ENCODE data around the gene TMEM39B.
"Not testable (repeated sequence)": the region's sequence is repeated elsewhere in the genome, so short reads cannot be mapped to it uniquely, and the experiment has no call there.

The TMEM39B gene

GRCh38 chr1:32111789-32112188, 39.0 kb downstream of the TMEM39B start:
- CTCF ChIA-PET, result interaction anchor here (0.6 to 0.8 kb wide), 2 partner anchors 11 to 16 kb away, joined by 3 read pairs; no protein-coding TSS in a partner anchor
- H3K27ac Mint-ChIP-seq, result peak overlapping the region; percentile 11
- no peaks in the 10 kb centered on the region for H3K27me3 Mint-ChIP-seq
- no peaks in the 10 kb centered on the region for H3K9me3 Mint-ChIP-seq
- peaks cover 63% of the 10 kb centered on the region for H3K4me1 Mint-ChIP-seq
- H3K4me3 Mint-ChIP-seq, result no peak overlapping the region
- no peak for DNase-seq
- H3K36me3 Mint-ChIP-seq, result peaks cover 15% of the 10 kb centered on the region

DNA sequence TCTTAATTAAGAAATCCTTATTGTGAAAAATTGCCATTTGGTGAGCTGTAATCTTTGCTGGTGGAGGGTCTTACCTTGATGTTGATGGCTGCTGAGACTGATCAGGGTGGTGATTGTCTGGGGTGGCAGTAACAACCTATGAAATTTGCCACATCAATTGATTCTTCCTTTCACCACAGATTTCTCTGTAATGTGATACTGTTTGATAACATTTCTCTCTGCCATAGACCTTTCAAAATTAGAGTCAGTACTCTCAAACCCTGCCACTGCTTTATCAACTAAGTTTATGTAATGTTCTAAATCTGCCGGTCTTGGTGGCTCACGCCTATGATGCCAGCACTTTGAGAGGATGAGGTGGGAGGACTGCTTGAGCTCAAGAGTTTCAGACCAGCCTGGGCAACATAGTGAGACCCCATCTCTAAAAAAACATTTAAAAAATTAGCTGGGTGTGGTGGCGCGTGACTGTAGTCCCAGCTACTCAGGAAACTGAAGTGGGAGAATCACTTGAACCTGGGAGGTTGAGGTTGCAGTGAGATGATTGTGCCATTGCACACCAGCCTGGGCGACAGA, 40.2 kb downstream of the TMEM39B start:
- H3K36me3 Mint-ChIP-seq, result peaks cover 14% of the 10 kb centered on the region
- peak; percentile 26 for DNase-seq
- peak overlapping the region; percentile 73 for H3K27ac Mint-ChIP-seq
- no peaks in the 10 kb centered on the region for H3K27me3 Mint-ChIP-seq
- H3K9me3 Mint-ChIP-seq, result no peaks in the 10 kb centered on the region
- H3K4me1 Mint-ChIP-seq, result peaks cover 58% of the 10 kb centered on the region
- CTCF ChIA-PET, result interaction anchor here (0.8 to 1.2 kb wide), 2 partner anchors 15 to 136 kb away, joined by 3 read pairs; no protein-coding TSS in a partner anchor
- H3K4me3 Mint-ChIP-seq, result no peak overlapping the region

GRCh38 chr1:32113436-32113835, 40.7 kb downstream of the TMEM39B start:
- Mint-ChIP-seq H3K4me3 (peak overlapping the region; percentile 21), H3K27ac (peak overlapping the region; percentile 49), H3K36me3 (peaks cover 12% of the 10 kb centered on the region), H3K4me1 (peaks cover 60% of the 10 kb centered on the region)
- DNase-seq, H3K9me3 Mint-ChIP-seq, H3K27me3 Mint-ChIP-seq: not testable (repeated sequence)
- CTCF ChIA-PET, result interaction anchor here (1.2 kb wide), 1 partner anchor 135 kb away, joined by 3 read pairs; no protein-coding TSS in a partner anchor

- CTCF ChIA-PET, result no interaction called here
These were observed 41.7 kb downstream of the TMEM39B start for GRCh38 chr1:32114420-32114819.

GRCh38 chr1:32115496-32115895, 42.8 kb downstream of the TMEM39B start:
- H3K4me1 Mint-ChIP-seq, result peaks cover 46% of the 10 kb centered on the region
- no peaks in the 10 kb centered on the region for H3K27me3 Mint-ChIP-seq
- CTCF ChIA-PET, result no interaction called here
- H3K4me3 Mint-ChIP-seq, result no peak overlapping the region
- H3K36me3 Mint-ChIP-seq, result peaks cover 7% of the 10 kb centered on the region
- no peak for DNase-seq
- no peaks in the 10 kb centered on the region for H3K9me3 Mint-ChIP-seq
- H3K27ac Mint-ChIP-seq, result no peak overlapping the region

More at GRCh38 chr1:32114420-32114819, 41.7 kb downstream of the TMEM39B start:
- no peak for DNase-seq
- H3K9me3 Mint-ChIP-seq, result no peaks in the 10 kb centered on the region
- peaks cover 9% of the 10 kb centered on the region for H3K36me3 Mint-ChIP-seq
- peaks cover 57% of the 10 kb centered on the region for H3K4me1 Mint-ChIP-seq
- H3K27ac Mint-ChIP-seq, result no peak overlapping the region
- H3K27me3 Mint-ChIP-seq, result no peaks in the 10 kb centered on the region
- no peak overlapping the region for H3K4me3 Mint-ChIP-seq

DNA sequence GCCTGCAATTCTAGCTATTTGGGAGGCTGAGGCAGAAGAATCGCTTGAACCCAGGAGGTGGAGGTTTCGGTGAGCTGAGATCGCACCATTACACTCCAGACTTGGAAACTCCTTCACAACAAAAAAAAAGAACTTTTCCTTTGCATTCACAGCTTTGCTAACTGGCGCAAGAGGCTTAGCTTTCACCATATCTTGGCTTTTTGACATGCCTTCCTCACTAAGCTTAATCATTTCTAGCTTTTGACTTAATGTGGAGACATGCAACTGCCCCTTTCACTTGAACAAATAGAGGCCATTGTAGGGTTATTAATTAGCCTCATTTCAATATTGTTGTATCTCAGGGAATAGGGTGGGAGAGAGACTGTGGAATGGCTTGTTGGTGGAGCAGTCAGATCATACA, 43.8 kb downstream of the TMEM39B start:
- DNase-seq, result no peak
- Mint-ChIP-seq H3K4me1 (peaks cover 43% of the 10 kb centered on the region), H3K9me3 (no peaks in the 10 kb centered on the region), H3K36me3 (peaks cover 6% of the 10 kb centered on the region), H3K4me3 (no peak overlapping the region), H3K27me3 (no peaks in the 10 kb centered on the region), H3K27ac (no peak overlapping the region)
- CTCF ChIA-PET, result no interaction called here

DNA sequence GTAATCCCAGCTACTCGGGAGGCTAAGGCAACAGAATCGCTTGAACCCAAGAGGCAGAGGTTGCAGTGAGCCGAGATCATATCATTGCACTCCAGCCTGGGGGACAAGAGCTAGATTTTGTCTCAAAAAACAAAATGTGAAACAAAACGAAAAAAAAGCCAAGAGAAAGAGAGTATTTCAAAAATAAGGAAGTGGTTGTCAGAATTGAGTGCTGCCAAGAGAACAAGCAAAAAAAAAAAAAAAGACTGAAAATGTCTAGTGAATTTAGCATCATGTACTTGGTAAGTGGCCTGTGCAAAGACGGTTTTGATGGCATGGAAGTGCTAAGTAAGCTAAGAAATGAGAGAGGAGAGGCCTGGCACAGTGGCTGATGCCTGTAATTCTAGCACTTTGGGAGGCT, 49.4 kb downstream of the TMEM39B start:
- CTCF ChIA-PET, result interaction anchor here (0.7 to 1.3 kb wide), 2 partner anchors 10 to 13 kb away, joined by 3 read pairs; no protein-coding TSS in a partner anchor
- Mint-ChIP-seq H3K4me3 (no peak overlapping the region), H3K4me1 (peaks cover 32% of the 10 kb centered on the region)

DNA sequence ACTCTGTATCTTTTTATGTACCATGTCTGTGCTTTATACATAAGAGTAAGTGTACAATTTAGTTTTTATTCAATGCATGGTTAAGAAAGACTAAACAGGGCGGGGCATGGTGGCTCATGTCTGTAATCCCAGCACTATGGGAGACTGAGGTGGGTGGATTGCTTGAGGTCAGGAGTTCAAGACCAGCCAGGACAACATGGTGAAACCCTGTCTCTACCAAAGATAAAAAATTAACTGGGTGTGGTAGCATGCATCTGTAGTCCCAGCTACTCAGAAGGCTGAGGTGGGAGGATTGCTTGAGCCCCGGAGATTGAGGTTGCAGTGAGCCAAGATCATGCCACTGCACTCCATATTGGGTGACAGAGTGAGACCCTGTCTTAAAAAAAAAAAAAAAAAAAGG, 50.6 kb downstream of the TMEM39B start:
- H3K4me3 Mint-ChIP-seq, H3K27ac Mint-ChIP-seq, H3K27me3 Mint-ChIP-seq, H3K9me3 Mint-ChIP-seq, DNase-seq, CTCF ChIA-PET: not testable (repeated sequence)
- Mint-ChIP-seq H3K36me3 (peaks cover 14% of the 10 kb centered on the region), H3K4me1 (peaks cover 35% of the 10 kb centered on the region)

More for the DNA sequence above, 49.4 kb downstream of the TMEM39B start:
- Mint-ChIP-seq H3K27me3 (no peaks in the 10 kb centered on the region), H3K36me3 (peaks cover 12% of the 10 kb centered on the region), H3K9me3 (no peaks in the 10 kb centered on the region), H3K27ac (peak overlapping the region; percentile 28)
- DNase-seq, result no peak

GRCh38 chr1:32125313-32125712, 52.6 kb downstream of the TMEM39B start:
- Mint-ChIP-seq H3K4me1 (peaks cover 45% of the 10 kb centered on the region), H3K9me3 (no peaks in the 10 kb centered on the region), H3K27ac (no peak overlapping the region), H3K4me3 (no peak overlapping the region), H3K27me3 (no peaks in the 10 kb centered on the region), H3K36me3 (peaks cover 16% of the 10 kb centered on the region)
- CTCF ChIA-PET, result interaction anchor here (0.8 kb wide), 1 partner anchor 17 kb away, joined by 4 read pairs; no protein-coding TSS in a partner anchor
- DNase-seq, result no peak

DNA sequence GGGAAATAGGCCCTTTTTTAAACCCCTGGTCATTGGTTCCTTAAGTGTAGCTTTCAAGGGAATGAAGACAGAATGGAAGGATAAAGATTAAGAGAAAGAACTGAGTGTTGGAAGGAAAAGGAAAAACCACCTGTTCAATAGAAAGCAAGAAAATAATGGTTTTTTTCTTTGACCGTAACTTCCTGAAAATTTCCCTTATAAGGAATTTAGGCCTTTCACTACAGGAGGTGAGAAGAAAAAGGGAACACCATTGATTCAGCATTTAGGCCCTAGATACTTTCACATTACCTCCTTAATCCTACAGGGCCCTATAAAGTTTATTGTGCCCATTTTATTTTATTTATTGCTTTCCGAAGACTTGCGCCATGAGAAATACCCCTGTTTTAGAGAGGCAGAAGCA, 54.0 kb downstream of the TMEM39B start:
- CTCF ChIA-PET, result interaction anchor here (0.6 to 2.2 kb wide), 2 partner anchors 8 to 202 kb away, joined by 3 to 10 read pairs; no protein-coding TSS in a partner anchor
- H3K9me3 Mint-ChIP-seq, result no peaks in the 10 kb centered on the region
- H3K4me3 Mint-ChIP-seq, result no peak overlapping the region
- no peak for DNase-seq
- H3K27me3 Mint-ChIP-seq, result no peaks in the 10 kb centered on the region
- peaks cover 15% of the 10 kb centered on the region for H3K36me3 Mint-ChIP-seq
- H3K4me1 Mint-ChIP-seq, result peaks cover 36% of the 10 kb centered on the region
- H3K27ac Mint-ChIP-seq, result no peak overlapping the region

DNA sequence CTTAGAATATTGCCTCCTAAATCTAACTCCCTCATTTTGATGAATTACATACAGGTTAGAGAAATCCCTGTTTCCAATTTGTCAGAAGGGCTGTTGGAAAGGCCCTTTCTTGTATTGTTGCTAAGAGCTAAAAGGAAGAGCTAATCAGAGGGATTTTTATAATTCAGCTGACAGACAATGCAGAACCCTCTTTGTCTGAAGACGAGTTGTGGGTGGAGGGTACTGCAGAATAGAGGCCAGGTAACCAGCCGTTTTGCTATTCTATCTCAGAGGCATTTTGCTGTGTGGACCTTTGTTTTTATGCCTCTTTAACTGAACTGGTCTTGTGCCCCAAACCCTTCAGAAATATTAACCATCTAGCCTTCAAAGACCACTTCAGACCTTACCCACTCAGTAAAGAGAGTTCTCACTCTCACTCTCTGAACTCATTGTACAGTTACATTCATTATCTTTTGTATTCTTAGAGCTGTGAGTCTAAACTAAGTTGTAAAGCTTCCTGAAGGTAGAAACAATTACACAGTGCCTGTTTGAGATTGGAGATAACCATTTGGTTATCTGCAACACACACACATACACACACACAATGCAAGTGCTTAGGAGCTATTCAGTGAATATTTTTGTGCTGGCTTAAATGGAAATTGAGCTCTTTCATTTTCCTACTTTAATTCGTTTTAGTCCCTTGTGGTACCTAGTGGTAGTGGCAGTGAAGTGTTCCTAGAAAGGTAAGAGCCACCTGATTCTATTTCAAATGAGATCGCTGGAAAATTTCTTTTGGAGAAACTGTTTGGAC, 54.9 kb downstream of the TMEM39B start:
- Mint-ChIP-seq H3K4me1 (peaks cover 28% of the 10 kb centered on the region), H3K4me3 (no peak overlapping the region), H3K27ac (peak overlapping the region; percentile 71), H3K9me3 (no peaks in the 10 kb centered on the region), H3K27me3 (no peaks in the 10 kb centered on the region), H3K36me3 (peaks cover 11% of the 10 kb centered on the region)
- CTCF ChIA-PET, result interaction anchor here (0.6 to 2.2 kb wide), 5 partner anchors 9 to 201 kb away, joined by 3 to 10 read pairs (median 3); no protein-coding TSS in a partner anchor
- DNase-seq, result no peak

DNA sequence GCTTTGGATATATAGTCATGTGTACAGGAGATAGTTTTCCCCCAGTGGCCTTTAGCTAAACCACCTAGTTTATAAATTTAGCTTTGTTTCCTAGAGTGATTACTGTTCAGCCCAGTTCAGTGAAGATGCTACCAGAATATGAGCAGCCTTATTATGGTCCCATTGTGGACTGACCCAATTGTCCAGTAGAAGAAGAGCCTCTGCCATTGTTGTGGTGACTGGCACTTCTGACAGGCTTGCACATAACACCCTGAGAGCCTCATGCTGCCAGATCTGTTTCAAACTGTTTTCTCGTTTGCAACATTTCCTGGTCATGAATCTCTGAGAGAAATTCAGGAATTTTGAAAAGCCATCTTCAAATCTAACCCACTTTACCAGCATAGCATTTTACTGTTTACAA, 55.7 kb downstream of the TMEM39B start:
- Mint-ChIP-seq H3K27me3 (no peaks in the 10 kb centered on the region), H3K27ac (no peak overlapping the region), H3K36me3 (peaks cover 11% of the 10 kb centered on the region), H3K9me3 (no peaks in the 10 kb centered on the region), H3K4me3 (no peak overlapping the region), H3K4me1 (peaks cover 22% of the 10 kb centered on the region)
- DNase-seq, result no peak
- CTCF ChIA-PET, result interaction anchor here (1.0 to 2.2 kb wide), 2 partner anchors 10 to 32 kb away, joined by 3 to 10 read pairs; no protein-coding TSS in a partner anchor

DNA sequence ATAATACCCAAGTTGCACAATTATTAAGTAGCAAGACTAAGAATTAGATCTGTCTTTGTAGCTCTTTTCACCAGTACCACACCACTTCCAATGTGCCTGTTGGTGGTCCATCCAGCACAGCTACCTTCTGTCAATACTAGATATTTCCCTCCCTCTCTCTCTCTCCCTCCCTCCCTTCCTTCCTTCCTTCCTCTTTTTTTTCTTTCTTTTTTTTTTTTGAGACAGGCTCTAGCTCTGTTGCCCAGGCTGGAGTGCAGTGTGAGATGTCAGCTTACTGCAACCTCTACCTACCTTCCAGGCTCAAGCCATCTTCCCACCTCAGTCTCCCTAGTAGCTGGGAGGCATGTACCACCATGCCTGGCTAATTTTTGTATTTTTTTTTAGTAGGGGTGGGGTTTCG, 56.2 kb downstream of the TMEM39B start:
- H3K27me3 Mint-ChIP-seq, result no peaks in the 10 kb centered on the region
- no peak overlapping the region for H3K27ac Mint-ChIP-seq
- CTCF ChIA-PET, result interaction anchor here (2.2 kb wide), 1 partner anchor 10 kb away, joined by 10 read pairs; no protein-coding TSS in a partner anchor
- DNase-seq, result no peak
- no peak overlapping the region for H3K4me3 Mint-ChIP-seq
- no peaks in the 10 kb centered on the region for H3K9me3 Mint-ChIP-seq
- peaks cover 22% of the 10 kb centered on the region for H3K4me1 Mint-ChIP-seq
- H3K36me3 Mint-ChIP-seq, result peaks cover 12% of the 10 kb centered on the region

DNA sequence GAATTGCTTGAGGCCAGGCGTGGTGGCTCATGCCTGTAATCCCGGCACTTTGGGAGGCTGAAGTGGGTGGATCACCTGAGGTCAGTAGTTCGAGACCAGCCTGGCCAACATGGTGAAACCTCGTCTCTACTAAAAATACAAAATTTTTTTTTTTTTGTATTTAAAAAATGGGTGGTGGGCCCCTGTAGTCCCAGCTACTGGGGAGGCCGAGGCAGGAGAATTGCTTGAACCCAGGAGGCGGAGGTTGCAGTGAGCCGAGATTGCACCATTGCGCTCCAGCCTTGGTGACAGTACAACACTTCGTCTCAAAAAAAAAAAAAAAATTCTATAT, 61.2 kb downstream of the TMEM39B start:
- H3K27ac Mint-ChIP-seq, H3K4me3 Mint-ChIP-seq, DNase-seq, H3K9me3 Mint-ChIP-seq, CTCF ChIA-PET, H3K27me3 Mint-ChIP-seq: not testable (repeated sequence)
- Mint-ChIP-seq H3K36me3 (peaks cover 23% of the 10 kb centered on the region), H3K4me1 (peaks cover 23% of the 10 kb centered on the region)
